ENCODE measurements around the gene OR2A2.

OR2A2 gene

DNA sequence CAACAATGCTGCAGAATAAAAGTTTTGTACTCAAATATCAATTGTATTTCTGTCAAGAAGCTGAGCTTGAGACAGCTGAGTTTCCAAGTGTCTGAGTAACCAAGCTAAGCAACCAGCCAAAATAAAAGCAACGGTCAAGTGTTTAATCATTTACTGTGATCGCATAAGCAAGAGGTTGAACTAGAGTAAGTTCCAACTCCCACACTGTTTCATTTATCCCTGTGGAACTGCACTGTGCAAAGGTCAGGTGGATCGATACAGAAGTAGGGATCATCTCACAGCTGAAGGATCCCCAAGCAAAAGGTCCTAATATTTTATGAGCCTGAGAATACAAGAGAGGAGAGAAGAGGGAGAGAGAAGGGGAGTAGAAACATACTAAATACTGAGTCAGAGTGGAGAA, 35.0 kb downstream of the OR2A2 start:
- peak in 1 of 2 experiments; percentile 1 for DNase-seq

DNA sequence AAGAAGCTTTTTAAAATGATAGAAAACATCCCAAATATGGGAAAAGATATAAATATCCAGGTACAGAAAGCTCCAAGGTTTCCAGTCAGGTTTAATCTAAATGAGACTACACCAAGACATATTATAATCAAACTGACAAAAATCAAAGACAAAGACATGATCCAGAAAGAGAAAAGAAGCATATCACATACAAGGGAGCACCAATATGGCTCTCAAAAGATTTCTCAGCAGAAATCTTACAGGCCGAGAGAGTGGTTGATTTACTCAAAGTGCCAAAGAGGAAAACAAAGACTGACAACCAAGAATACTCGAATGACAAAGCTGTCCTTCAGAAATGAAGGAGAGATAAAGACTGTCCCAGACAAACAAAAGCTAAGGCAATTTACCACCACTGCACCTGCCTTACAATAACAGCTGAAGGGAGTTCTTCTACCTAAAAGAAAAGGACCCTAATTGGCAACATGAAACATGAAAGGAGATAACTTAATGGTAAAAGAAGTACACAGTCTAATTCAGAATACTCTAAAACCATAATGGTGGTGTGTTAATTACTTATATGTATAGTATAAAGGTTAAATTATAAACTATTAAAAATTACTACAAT, 38.9 kb downstream of the OR2A2 start:
- DNase-seq = no peak

DNA sequence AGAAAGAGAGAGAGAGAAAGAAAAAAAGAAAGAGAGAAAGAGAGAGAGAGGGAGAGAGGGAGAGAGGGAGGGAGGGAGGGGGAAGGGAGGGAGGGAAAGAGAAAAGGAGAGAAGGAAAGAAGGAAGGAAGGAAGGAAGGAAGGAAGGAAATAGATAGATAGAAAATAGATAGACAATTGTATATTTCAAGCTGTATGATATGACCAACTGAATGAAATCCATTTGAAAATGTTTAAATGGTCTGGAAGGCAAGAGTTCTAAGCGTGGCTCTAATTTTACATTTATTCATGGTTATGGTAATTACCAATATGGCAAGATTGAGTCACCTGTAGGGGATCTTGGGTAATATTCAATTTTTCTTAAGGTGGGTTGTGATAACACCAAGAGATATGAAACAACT, 49.5 kb downstream of the OR2A2 start:
- DNase-seq = no peak
